ENCODE results near the gene COL5A1.

COL5A1 gene

GRCh38 chr9:134774410-134774809 is 132.8 kb downstream of the COL5A1 start:
- Histone ChIP-seq H3K9me3 (ENCODE audit: control insufficient read depth, insufficient read depth, low read length) (no peaks in the 10 kb centered on the region), H3K9ac (ENCODE audit: low read depth, low read length) (no peak overlapping the region), H3K36me3 (ENCODE audit: insufficient read depth, low read length) (no peaks in the 10 kb centered on the region; the same call in 1 of the 2 replicates), H3K4me1 (ENCODE audit: insufficient read depth, low read length) (no peaks in the 10 kb centered on the region)

GRCh38 chr9:134775081-134775951 is 133.7 kb downstream of the COL5A1 start:
- Histone ChIP-seq H3K9me3 (ENCODE audit: control insufficient read depth, insufficient read depth, low read length) (no peaks in the 10 kb centered on the region), H3K9ac (ENCODE audit: low read depth, low read length) (no peak overlapping the region), H3K36me3 (ENCODE audit: insufficient read depth, low read length) (no peaks in the 10 kb centered on the region; the same call in 1 of the 2 replicates), H3K4me1 (ENCODE audit: insufficient read depth, low read length) (no peaks in the 10 kb centered on the region)

GRCh38 chr9:134776080-134776796 is 134.6 kb downstream of the COL5A1 start:
- no peaks in the 10 kb centered on the region for H3K4me1 ChIP-seq (ENCODE audit: insufficient read depth, low read length)
- H3K36me3 ChIP-seq (ENCODE audit: insufficient read depth, low read length) = no peaks in the 10 kb centered on the region; the same call in 1 of the 2 replicates
- no peaks in the 10 kb centered on the region for H3K9me3 ChIP-seq (ENCODE audit: control insufficient read depth, insufficient read depth, low read length)
- no peak overlapping the region for H3K9ac ChIP-seq (ENCODE audit: low read depth, low read length)

GRCh38 chr9:134777153-134777552 is 135.6 kb downstream of the COL5A1 start:
- H3K9me3 ChIP-seq (ENCODE audit: control insufficient read depth, insufficient read depth, low read length) = no peaks in the 10 kb centered on the region
- no peak overlapping the region for H3K9ac ChIP-seq (ENCODE audit: low read depth, low read length)
- no peaks in the 10 kb centered on the region; the same call in 1 of the 2 replicates for H3K36me3 ChIP-seq (ENCODE audit: insufficient read depth, low read length)
- H3K4me1 ChIP-seq (ENCODE audit: insufficient read depth, low read length) = no peaks in the 10 kb centered on the region

GRCh38 chr9:134778156-134778555 is 136.6 kb downstream of the COL5A1 start:
- no peak overlapping the region for H3K9ac ChIP-seq (ENCODE audit: low read depth, low read length)
- no peaks in the 10 kb centered on the region for H3K4me1 ChIP-seq (ENCODE audit: insufficient read depth, low read length)
- no peaks in the 10 kb centered on the region; the same call in 1 of the 2 replicates for H3K36me3 ChIP-seq (ENCODE audit: insufficient read depth, low read length)
- no peaks in the 10 kb centered on the region for H3K9me3 ChIP-seq (ENCODE audit: control insufficient read depth, insufficient read depth, low read length)

- Histone ChIP-seq H3K36me3 (ENCODE audit: insufficient read depth, low read length) (no peaks in the 10 kb centered on the region; the same call in 1 of the 2 replicates), H3K9me3 (ENCODE audit: control insufficient read depth, insufficient read depth, low read length) (no peaks in the 10 kb centered on the region), H3K4me1 (ENCODE audit: insufficient read depth, low read length) (no peaks in the 10 kb centered on the region), H3K9ac (ENCODE audit: low read depth, low read length) (no peak overlapping the region)
These were observed 137.3 kb downstream of the COL5A1 start for GRCh38 chr9:134778841-134779411.

GRCh38 chr9:134779640-134780039 is 138.0 kb downstream of the COL5A1 start:
- Histone ChIP-seq H3K9me3 (ENCODE audit: control insufficient read depth, insufficient read depth, low read length) (no peaks in the 10 kb centered on the region), H3K36me3 (ENCODE audit: insufficient read depth, low read length) (no peaks in the 10 kb centered on the region; the same call in 1 of the 2 replicates), H3K4me1 (ENCODE audit: insufficient read depth, low read length) (no peaks in the 10 kb centered on the region), H3K9ac (ENCODE audit: low read depth, low read length) (no peak overlapping the region)

GRCh38 chr9:134781591-134782302 is 140.1 kb downstream of the COL5A1 start:
- H3K9me3 ChIP-seq (ENCODE audit: control insufficient read depth, insufficient read depth, low read length) = no peaks in the 10 kb centered on the region
- no peaks in the 10 kb centered on the region for H3K4me1 ChIP-seq (ENCODE audit: insufficient read depth, low read length)
- H3K36me3 ChIP-seq (ENCODE audit: insufficient read depth, low read length) = no peaks in the 10 kb centered on the region; the same call in 1 of the 2 replicates
- H3K9ac ChIP-seq (ENCODE audit: low read depth, low read length) = no peak overlapping the region

GRCh38 chr9:134782921-134783698 is 141.5 kb downstream of the COL5A1 start:
- H3K4me1 ChIP-seq (ENCODE audit: insufficient read depth, low read length) = no peaks in the 10 kb centered on the region

GRCh38 chr9:134783699-134784039 is 142.1 kb downstream of the COL5A1 start:
- Histone ChIP-seq H3K36me3 (ENCODE audit: insufficient read depth, low read length) (no peaks in the 10 kb centered on the region; the same call in 1 of the 2 replicates), H3K9me3 (ENCODE audit: control insufficient read depth, insufficient read depth, low read length) (no peaks in the 10 kb centered on the region), H3K9ac (ENCODE audit: low read depth, low read length) (no peak overlapping the region), H3K4me1 (ENCODE audit: insufficient read depth, low read length) (no peaks in the 10 kb centered on the region)

More at GRCh38 chr9:134782921-134783698, 141.5 kb downstream of the COL5A1 start:
- Histone ChIP-seq H3K9me3 (ENCODE audit: control insufficient read depth, insufficient read depth, low read length) (no peaks in the 10 kb centered on the region), H3K36me3 (ENCODE audit: insufficient read depth, low read length) (no peaks in the 10 kb centered on the region; the same call in 1 of the 2 replicates), H3K9ac (ENCODE audit: low read depth, low read length) (no peak overlapping the region)

GRCh38 chr9:134784577-134785305 is 143.1 kb downstream of the COL5A1 start:
- H3K9me3 ChIP-seq (ENCODE audit: control insufficient read depth, insufficient read depth, low read length) = no peaks in the 10 kb centered on the region
- H3K4me1 ChIP-seq (ENCODE audit: insufficient read depth, low read length) = no peaks in the 10 kb centered on the region
- no peaks in the 10 kb centered on the region for H3K36me3 ChIP-seq (ENCODE audit: insufficient read depth, low read length)
- no peak overlapping the region for H3K9ac ChIP-seq (ENCODE audit: low read depth, low read length)

GRCh38 chr9:134785325-134786108 is 143.9 kb downstream of the COL5A1 start:
- Histone ChIP-seq H3K4me1 (ENCODE audit: insufficient read depth, low read length) (no peaks in the 10 kb centered on the region), H3K36me3 (ENCODE audit: insufficient read depth, low read length) (no peaks in the 10 kb centered on the region), H3K9ac (ENCODE audit: low read depth, low read length) (no peak overlapping the region), H3K9me3 (ENCODE audit: control insufficient read depth, insufficient read depth, low read length) (no peaks in the 10 kb centered on the region)
